HG02798 (cell line): ENCODE data around the gene CNKSR1.

Experiments
- ATAC-seq: cut with Tn5 transposase; IDR thresholded peaks from one replicate; pipeline ENCODE4 v1.9.1; 2021; ENCODE audit warnings: mild to moderate bottlenecking; ENCODE audit not compliant: unreplicated experiment, poor library complexity

Gene CNKSR1

DNA sequence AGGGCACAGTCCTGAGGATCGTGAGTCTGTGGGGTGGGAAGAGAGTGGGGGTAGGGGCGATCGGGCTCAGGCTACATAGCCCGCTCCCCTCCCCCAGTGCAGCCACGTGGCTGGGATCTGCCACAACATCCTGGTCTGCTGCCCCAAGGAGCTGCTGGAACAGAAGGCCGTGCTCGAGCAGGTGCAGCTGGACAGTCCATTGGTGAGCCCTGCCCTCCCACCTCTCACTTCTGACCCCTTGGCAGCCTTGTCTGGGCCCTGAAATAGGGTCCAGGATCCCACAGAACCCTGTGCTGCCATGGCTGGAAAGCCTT is 5.0 kb downstream of the CNKSR1 start:
- no peak for ATAC-seq

DNA sequence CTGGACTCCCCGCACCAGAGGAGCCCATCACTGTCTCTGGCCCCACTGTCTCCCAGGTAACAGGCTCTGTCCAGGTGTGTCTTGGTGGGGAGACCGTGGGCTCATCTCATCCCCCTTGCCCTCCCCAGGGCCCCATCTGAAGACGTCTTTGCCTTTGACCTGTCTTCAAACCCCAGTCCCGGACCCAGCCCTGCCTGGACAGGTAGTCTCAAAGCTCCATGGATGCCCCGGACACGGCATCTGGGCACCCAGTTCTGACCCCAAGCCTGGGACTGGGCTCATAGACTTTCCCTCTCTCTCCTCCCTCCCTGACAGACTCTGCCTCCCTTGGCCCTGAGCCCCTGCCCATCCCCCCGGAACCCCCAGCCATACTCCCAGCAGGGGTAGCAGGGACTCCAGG is 6.8 kb downstream of the CNKSR1 start:
- ATAC-seq = no peak

DNA sequence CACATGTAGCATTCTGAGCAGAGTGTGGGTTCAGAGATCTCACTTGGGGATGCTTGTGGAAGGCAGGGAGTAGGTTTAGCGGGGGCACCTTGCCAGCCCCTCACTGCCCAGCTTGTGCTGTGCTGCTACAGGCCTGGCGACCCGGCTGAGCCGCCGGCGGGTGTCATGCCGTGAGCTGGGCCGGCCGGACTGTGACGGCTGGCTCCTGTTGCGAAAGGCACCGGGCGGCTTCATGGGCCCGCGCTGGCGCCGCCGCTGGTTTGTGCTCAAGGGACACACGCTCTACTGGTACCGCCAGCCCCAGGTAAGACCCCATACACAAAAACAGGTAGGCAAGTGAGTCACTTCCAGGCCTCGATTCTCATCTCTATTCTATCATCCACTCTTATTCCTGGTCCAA is 7.6 kb downstream of the CNKSR1 start:
- no peak for ATAC-seq

DNA sequence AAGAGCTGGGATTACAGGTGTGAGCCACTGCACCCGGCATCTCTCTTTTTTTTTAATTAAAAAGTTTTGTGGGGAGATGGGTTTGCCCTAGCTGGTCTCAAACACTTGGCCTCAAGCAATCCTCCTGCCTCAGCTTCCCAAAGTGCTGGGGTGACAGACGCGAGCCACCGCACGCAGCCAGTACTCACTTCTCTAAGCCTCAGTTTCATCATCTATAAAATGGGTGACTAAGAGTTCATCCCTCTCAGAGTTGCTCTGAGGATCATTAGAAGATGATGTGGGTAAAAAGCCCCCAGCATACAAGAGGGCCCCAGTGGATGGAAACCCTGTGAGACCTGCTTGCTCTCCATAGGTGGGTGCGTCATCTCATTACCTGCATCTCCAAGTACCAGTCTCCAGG is 10.6 kb downstream of the CNKSR1 start:
- no peak for ATAC-seq

DNA sequence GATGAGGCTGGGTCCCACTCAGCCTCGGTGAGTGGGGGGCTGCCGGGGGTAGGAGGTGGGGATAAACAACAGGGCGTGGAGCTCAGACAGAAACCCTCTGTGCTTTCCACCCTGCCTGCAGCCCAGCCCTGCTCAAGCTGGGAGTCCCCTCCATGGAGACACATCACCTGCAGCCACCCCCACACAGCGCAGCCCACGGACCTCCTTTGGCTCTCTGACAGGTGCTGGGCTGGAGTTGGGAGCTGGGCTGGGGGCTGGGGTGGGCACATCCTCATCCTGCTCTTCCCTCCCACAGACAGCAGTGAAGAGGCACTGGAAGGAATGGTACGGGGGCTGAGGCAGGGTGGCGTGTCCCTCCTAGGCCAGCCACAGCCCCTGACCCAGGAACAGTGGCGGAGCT is 11.2 kb downstream of the CNKSR1 start:
- ATAC-seq = no peak

DNA sequence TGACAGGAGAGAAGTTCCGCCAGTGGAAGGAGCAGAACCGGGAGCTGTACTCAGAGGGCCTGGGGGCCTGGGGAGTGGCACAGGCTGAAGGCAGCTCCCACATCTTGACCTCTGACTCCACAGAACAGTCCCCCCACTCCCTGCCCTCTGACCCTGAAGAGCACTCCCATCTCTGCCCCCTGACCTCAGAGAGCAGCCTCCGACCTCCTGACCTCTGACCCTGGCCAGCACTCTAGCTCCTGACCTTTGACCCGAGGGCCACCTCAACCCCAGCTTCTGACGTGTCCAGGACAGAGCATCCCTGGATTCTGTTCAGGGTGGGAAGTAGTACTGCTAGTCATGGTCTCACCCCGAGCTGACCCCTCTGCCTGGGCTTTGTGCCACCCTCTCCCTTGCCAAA is 12.0 kb downstream of the CNKSR1 start:
- no peak for ATAC-seq

DNA sequence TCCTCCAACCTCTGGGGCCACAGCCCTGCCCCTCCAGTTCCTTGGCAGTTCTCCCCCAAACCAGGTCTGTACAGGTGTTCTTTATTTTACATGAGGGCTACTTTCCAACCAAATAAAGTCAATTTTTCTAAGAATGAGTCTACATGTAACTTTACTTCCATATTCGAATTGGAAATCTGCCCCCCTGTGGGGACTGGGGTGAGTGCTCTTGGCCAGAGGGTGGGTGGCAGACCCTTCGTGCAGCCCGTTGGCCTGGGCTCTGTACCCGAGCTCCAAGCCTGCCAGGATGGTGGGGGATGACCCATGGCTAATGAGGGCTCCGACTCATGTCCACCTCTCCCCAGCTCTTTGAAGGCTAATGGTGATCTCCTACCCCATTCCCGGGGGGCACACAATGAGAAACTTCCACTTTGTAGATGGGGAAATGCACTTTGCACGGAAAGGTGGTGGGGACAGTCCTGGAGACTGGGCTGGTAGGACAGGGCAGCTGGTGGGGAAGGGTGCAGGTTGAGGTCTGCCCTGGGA is 12.5 kb downstream of the CNKSR1 start:
- ATAC-seq = no peak

DNA sequence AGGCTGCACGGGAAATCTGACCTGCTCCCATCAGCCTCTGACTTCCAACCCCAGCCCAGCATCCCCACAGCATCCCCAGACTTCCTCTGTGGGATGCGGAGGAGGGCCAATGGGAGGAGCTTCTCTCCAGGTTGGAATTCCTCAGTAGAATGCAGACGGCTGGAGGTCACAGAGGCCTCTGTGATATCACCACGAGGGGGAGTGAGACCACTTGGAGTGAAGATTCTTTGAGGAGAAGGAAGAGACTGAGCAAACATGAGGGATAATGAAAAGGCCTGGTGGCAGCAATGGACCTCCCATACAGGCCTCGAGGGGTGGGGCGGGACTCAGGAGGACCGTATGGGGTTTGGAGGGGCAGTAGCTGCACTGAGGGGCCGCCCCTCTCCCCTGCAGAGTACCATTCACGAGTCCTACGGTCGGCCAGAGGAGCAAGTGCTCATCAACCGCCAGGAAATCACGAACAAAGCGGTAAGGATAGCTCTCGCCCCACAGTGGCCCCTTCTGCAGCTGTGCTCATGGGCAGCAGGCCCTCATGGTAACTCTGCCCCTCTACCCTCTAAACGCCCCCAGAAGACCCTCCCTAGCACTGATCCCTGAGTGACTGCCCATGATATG is 13.2 kb downstream of the CNKSR1 start, which contains the start of gene CATSPER4:
TSS of gene CATSPER4 (plus strand) at position 230 of the 615 bp plus-strand sequence. CDS start at position 256, 26 bp downstream.
- ATAC-seq = no peak

DNA sequence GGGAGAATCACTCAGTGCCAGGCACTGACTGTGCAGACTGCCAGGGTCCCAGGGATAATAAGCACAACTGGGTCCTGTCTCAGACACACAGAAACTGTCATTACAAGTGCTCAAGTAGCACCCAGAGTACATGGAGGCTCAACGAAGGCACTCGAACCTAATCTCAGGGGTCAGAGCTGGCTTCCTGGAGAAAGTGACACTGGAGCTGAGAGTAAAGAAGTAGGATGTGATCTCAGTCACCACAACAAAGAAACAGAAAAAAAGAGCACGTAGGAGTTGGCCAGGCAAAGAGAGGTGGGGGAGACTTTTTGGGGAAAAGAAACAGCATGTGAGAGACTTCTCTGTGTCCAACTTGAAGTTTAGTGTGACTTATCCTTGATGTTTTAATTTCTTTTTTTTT is 14.4 kb downstream of the CNKSR1 start:
- ATAC-seq = no peak

DNA sequence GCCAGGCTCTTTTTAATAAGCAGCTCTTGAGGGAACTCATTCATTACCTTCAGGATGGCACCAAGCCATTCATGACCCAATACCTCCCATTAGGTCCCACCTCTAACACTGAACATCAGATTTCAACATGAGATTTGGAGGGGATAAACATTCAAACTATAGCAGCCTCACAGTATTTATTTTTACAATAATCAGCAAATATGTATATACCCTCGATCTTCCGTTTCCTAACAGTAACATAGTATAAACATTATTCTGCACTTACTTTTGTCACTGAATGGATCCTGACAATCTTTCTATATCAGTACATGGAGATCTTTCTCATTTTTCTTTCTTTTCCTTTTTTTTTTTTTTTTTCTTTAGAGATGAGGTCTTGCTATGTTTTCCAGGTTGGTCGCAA is 18.5 kb downstream of the CNKSR1 start:
- ATAC-seq = no peak

DNA sequence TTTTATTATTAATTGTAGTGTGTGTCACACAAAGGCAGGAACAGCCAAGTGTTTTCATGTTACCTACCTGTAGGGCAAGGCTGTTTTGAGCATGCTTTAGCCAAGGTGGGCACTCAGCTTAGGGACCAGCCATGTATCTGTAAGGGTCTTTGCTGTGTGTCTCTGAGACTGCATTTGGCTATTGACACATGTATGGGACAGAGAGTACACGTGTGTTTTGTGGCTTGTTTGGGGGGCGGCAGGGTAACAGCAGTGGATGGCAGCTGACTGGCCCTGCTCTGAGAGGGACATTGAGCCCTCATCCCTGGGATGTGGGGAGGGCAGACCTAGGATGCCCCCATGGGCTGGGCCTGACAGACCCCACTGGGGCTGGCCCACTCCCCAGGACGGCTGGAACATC is 20.0 kb downstream of the CNKSR1 start:
- ATAC-seq = no peak

DNA sequence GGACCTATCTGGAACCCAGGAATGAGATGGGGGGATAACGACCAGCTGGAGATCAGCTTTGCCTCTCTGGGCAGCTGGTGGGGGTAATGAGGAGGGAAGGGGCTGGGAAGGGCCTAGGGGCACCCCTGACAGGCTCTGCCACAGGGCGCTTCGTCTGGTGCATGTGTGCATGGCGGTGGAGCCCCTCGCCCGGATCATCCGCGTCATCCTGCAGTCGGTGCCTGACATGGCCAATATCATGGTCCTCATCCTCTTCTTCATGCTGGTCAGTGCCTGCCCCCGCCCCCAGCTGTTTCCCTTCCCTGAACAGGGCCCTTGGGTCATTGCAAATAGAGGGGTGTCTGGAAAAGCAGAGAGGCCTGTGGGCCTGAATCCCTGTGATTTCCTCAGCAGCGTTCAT is 20.5 kb downstream of the CNKSR1 start:
- ATAC-seq = no peak

DNA sequence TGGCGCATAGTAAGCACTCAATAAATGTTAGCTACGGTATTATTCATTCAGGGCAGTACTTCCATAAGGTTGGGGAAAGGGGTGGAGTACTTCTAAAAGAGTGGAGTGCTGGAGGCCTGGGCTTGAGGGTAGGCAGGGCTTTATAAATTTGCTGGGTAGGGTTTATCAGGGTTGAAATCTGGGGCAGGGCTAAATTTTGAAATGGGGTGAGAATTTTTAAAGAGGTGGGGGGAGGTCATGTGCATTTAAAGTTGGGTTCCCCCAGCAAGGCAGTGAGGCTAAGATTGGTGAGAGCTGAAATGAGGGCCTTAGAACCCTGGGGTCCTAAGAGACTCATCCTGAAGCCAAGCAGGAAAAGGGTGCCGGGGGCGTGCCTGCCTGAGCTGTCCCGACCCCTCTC is 23.1 kb downstream of the CNKSR1 start:
- ATAC-seq = no peak

DNA sequence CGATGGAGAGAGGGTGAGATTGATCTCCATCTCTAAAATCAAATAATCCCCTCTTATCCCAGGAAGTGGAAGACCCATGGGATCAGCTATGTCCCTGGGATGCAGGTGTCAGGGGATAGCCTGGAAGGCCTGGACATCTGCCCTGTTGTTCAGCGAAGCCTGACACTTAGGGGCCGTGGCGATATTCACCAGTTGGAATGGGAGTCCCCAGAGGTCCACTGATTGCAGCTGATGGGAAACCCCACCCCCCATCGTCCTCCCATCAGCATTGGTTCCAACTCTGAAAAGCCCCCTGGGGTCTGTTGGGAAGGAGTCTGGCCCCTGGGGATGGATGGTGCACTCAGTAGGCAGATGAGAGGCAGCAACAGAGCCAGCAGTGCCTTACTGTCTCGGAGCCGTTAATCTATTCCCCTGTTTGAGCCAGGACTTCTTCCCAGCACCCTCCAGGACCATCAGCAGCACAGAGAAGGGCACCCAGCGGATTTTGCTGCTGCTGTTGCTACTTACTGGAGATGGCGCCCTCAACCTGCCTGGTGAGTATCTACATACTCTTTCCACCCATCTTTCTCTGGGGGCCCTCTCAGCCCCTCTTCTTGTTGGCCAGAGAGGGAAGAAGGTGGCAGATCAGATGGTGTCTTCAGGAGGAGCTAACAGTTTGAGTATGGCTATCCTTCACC is 26.5 kb downstream of the CNKSR1 start:
- ATAC-seq = no peak

DNA sequence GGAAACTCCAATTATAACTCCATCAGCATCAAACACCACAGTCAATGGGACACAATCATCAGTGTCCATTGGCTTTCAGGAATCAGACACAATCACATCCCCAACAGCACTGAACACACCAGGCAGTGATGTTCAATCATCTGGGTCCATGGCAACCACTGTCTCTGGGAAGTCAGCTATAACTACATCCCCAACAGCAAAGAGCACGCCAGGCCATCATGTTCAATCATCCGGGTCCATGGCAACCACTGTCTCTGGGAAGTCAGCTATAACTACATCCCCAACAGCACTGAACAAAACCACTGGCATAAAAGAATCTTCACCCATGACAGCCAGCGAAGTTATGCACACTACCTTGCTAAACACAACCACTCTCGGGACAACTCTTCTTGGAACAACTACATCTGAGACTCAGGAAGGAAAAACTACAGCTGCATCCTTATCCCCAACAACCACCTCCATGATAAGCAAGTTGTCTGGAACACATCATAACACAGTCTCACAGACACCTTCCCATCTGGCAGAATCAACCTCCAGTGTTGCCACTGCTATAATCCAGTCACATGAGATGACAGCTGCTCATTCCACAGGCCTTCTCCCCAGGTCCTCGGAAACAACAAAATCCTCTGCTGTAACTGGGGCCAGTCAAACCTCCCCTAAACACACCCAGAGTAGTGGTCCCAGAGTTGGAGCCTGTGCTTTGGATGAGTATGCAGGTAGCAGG is 33.0 kb downstream of the CNKSR1 start:
- ATAC-seq = no peak

DNA sequence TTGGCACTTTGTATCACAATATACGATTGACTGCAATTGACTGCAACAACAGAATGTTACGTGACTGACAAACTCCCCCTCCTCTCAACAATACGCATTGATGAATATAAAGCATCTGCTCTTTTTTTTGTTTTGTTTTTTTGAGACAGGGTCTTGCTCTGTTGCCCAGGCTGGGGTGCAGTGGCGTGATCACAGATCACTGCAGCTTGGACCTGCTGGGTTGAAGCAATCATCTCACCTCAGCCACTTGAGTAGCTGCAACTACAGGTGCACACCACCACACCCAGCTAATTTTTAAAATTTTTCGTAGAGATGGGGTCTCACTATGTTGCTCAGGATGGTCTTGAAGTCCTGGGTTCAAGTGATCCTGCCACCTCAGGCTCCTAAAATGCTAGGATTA is 35.4 kb downstream of the CNKSR1 start:
- no peak for ATAC-seq

DNA sequence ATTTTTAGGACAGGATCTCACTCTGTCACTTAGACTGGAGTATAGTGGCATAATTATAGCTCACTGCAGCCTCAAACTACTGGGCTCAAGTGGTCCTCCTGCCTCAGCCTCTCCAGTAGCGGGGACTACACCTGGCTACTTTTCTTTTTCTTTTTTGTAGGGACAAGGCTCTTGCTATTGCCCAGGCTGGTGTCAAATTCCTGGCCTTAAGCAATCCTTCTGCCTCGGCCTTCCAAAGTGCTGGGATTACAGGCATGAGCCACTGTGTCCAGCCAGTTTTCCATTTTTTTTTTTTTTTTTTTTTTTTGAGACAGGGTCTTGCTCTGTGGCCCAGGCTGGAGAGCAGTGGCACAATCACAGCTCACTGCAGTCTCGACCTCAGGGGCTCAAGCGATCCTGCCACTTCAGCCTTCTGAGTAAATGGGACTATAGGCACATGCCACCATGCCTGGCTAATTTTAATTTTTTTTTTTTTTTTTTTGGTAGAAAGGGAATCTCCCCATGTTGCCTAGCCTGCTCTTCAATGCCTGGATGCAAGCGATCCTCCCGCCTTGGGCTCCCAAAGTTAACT is 36.1 kb downstream of the CNKSR1 start:
- no peak for ATAC-seq

DNA sequence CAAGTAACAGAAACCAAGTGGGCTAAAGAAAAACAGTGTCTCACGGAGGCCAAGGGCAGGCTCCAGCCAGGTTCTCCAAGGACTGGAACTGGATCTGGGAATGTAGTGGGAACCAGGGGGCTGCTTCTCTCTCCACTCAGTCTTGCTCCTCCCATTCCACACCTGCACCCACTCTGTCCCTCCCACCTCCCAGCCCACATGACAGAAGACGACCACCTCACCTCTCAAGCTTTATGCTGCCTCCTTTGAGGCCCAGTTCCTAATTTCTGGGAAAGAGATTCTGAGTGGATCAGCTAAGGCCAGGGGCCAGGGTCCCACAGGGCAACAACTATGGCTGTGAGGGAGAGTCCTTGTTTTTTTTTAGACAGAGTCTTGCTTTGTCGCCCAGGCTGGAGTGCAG is 38.0 kb downstream of the CNKSR1 start:
- no peak for ATAC-seq

DNA sequence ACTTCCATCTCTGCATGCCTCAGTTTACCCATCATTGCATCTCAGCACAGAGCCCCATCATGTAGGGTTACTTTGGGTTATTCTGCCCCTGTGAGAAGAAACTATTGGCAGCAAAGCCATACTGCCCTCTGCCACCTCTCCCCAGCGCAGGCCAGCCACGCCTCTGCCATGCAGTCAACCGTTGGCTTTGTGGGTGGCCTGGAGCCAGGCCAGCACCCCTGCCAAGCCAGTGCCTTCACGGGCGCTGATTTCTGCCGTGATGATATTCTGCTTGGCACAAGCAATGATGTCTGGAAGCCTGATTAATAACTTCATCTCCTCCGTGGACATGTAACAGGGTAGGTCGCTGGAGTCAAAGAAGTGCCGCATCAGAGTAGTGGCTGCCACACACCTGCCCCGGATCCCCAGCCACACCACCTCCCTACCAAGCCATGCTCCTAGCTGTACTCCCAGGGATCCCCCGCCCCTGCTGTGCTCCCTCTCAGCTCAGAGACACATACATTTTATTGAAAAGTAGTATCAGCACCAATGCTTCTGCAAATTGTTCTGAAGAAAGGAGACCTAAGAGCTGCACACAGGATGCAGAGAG is 41.7 kb downstream of the CNKSR1 start:
- no peak for ATAC-seq

DNA sequence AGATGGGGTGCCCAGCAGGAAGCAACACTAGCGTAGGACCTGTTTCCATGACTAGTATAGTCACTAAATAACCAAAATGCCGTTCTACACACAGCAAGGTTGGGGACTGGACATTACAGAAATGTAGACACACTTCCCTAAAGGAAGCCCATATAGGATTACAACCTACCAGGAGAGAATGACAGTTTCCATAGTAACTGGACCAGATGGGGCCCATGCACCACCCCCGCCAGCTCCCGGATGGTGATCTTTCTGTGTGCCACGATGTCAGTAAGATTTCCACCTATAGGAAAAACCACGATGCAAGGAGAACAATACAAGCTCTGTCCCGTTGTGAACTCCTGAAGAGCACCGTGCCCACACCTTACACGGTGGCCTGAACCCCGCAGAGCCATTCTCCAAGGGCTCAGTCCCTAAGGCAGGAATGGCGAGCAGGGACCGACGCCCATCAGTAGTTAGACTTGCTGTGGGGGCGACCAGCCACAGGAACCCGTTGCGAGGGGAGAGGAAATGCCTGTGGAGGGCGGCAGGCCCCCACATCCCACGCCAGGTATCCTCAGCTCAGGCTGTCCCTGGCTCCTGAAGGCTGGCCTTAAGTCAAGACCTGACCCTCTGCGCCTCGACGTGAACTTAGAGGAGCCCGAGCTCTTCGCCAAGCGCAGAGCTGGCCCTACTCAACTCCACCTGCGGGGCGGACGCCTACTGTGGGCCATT is 43.1 kb downstream of the CNKSR1 start:
- no peak for ATAC-seq
